ENCODE measurements around the gene KCMF1. TPM values are rescaled to one million over a fixed set of nuclear protein-coding genes. Genes with fewer than 3 reads are reported as not detected.
A peak's percentile ranks its signal among the peaks of the same experiment; 100 is the strongest.

KCMF1 gene
- total RNA-seq, 1 donor from 2014 or later = 29.7 TPM

DNA sequence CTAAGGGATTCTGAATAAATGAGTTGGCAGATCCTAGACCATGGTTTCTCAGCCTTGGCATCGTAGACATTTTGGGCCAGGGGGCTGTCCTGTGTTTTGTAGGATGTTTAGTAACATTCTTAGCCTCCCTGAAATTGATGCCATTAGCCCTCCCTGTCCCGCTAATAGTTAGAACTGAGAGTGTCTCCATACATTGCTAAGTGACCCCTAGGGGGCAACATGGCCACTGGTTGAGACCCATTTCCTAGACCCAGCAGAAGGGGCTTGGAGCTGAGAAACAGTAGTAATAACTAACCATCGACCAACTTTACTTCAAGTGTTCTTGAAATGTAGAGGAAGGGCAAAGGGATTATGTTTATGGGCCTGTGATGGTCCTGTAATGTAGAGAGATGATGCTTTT lies 40.8 kb downstream of the KCMF1 start:
- H3K27me3 ChIP-seq = no peaks in the 10 kb centered on the region
- no peak overlapping the region for H3K4me3 ChIP-seq
- H3K36me3 ChIP-seq = no peaks in the 10 kb centered on the region
- no peak overlapping the region for H3K27ac ChIP-seq
- peaks cover 56% of the 10 kb centered on the region for H3K4me1 ChIP-seq
- no peak for DNase-seq (ENCODE audit: extremely low spot score in 2 of 2)
- H3K9me3 ChIP-seq = no peaks in the 10 kb centered on the region
- TF ChIP-seq, protein P1, sequence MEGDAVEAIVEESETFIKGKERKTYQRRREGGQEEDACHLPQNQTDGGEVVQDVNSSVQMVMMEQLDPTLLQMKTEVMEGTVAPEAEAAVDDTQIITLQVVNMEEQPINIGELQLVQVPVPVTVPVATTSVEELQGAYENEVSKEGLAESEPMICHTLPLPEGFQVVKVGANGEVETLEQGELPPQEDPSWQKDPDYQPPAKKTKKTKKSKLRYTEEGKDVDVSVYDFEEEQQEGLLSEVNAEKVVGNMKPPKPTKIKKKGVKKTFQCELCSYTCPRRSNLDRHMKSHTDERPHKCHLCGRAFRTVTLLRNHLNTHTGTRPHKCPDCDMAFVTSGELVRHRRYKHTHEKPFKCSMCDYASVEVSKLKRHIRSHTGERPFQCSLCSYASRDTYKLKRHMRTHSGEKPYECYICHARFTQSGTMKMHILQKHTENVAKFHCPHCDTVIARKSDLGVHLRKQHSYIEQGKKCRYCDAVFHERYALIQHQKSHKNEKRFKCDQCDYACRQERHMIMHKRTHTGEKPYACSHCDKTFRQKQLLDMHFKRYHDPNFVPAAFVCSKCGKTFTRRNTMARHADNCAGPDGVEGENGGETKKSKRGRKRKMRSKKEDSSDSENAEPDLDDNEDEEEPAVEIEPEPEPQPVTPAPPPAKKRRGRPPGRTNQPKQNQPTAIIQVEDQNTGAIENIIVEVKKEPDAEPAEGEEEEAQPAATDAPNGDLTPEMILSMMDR (IDR thresholded peaks at IDR 0.05) = no peak
- intact Hi-C loops (cut with DNase I) = no loop called here

DNA sequence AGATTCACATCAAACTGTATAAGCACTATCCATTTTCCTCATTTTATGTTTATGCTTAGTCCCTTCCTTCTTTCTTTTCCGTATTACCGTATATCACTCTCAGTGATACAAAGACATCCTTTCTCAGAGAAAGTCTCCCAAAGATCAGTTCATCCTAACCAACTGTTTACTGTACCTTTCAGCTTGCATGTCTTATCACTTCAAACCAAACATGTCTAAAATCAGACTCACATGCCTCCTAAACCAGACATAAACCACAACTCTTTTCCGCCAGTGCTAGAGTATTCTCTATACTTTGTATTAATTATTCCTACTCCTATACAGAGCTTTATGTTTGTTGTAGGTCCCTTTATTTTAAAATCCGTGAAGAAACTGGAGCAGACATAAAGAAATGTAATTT lies 41.5 kb downstream of the KCMF1 start:
- Histone ChIP-seq H3K9me3 (no peaks in the 10 kb centered on the region), H3K4me3 (no peak overlapping the region), H3K36me3 (no peaks in the 10 kb centered on the region), H3K27me3 (no peaks in the 10 kb centered on the region), H3K27ac (no peak overlapping the region), H3K4me1 (peaks cover 60% of the 10 kb centered on the region)
- DNase-seq (ENCODE audit: extremely low spot score in 2 of 2) = no peak
- TF ChIP-seq POLR2AphosphoS5 (IDR thresholded peaks at IDR 0.05; ENCODE audit: insufficient read depth in 1 of 2, low read depth in 1 of 2) (no peak), POLR2A (IDR thresholded peaks at IDR 0.05) (no peak)
- TF ChIP-seq, protein P1 (IDR thresholded peaks at IDR 0.05) = no peak
- intact Hi-C loops (cut with DNase I) = no loop called here

DNA sequence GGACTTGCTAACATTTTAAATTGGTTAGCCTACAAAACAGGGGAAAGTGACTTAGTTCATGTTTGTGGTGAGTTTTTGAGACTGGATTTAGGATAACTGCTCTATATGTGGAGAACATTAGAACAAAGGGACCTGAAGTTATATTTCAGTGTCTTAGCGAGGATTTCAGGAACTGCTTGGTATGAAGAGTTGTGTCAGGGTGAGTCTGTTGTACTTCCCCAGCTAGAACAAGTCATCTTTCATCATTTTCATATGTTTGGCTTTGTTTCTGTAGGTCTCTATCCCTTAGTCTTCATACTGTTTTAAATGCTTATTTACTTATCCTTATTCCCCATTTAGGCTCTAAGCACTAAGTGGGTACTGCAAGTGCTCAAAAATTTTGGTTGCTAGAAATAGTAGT lies 41.9 kb downstream of the KCMF1 start:
- Histone ChIP-seq H3K9me3 (no peaks in the 10 kb centered on the region), H3K27me3 (no peaks in the 10 kb centered on the region), H3K4me3 (no peak overlapping the region), H3K36me3 (no peaks in the 10 kb centered on the region), H3K4me1 (peaks cover 64% of the 10 kb centered on the region), H3K27ac (no peak overlapping the region)
- DNase-seq (ENCODE audit: extremely low spot score in 2 of 2) = no peak
- intact Hi-C loops (cut with DNase I) = no loop called here
- TF ChIP-seq, protein P1 (IDR thresholded peaks at IDR 0.05) = no peak
- TF ChIP-seq POLR2A (IDR thresholded peaks at IDR 0.05) (no peak), POLR2AphosphoS5 (IDR thresholded peaks at IDR 0.05; ENCODE audit: insufficient read depth in 1 of 2, low read depth in 1 of 2) (no peak)

DNA sequence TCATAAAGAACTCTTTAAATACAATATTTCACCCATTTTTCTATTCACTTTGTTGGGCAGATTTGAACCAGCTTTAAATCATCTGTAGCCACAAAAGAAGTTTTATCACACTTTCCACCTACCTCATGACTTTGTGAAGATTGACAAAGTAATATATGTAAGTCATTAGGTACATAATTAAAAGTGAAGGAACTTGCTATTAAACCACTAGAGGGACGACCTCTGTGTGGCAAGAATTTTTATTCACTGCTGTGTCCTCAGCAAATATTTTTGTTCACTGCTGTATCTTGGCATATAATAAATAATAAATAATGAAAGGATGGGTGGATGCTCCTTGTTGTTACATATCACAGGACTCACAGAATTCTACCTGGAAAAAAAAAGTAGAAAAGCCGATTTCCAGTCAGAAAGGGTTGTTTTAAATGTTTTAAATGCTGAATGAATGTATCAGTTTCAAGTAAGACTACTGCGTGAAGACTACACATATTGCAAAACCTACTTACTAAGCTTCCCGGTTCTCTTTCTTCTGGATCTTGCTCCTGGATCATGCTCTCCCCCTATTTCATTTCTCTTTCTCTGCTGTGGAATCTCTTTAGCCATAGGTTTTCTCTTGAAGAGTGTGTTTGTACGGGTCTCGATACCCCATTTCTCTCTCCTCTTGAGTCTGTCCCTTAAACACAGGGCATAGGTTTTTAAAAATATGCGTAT lies 44.8 kb downstream of the KCMF1 start:
- intact Hi-C loops (cut with DNase I) = no loop called here
- TF ChIP-seq, protein P1 (IDR thresholded peaks at IDR 0.05) = no peak
- no peak for TF ChIP-seq POLR2A (IDR thresholded peaks at IDR 0.05)
- TF ChIP-seq POLR2AphosphoS5 (IDR thresholded peaks at IDR 0.05; ENCODE audit: insufficient read depth in 1 of 2, low read depth in 1 of 2) = no peak
- no peaks in the 10 kb centered on the region for H3K27me3 ChIP-seq
- H3K36me3 ChIP-seq = no peaks in the 10 kb centered on the region
- H3K4me3 ChIP-seq = no peak overlapping the region
- DNase-seq (ENCODE audit: extremely low spot score in 2 of 2) = no peak
- peaks cover 52% of the 10 kb centered on the region for H3K4me1 ChIP-seq
- no peaks in the 10 kb centered on the region for H3K9me3 ChIP-seq
- peak overlapping the region; percentile 29 for H3K27ac ChIP-seq

DNA sequence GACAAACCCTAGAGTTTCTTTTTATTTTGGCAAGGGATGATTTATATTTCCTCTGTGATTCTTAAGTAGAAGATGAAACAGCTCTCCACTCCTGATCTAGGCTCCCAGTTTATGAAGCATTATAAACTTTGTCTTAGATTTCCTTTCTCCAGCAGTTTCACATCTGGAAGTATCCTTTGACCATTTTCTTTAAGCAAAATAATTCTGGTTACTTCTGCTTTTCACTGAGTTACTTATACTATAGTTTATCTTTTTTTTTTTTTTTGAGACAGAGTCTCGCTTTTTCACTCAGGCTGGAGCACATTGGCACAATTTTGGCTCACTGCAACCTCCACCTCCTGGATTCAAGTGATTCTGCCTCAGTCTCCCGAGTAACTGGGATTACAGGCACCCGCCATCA lies 45.5 kb downstream of the KCMF1 start:
- Histone ChIP-seq H3K27ac (no peak overlapping the region), H3K36me3 (no peaks in the 10 kb centered on the region), H3K4me1 (peaks cover 46% of the 10 kb centered on the region), H3K9me3 (no peaks in the 10 kb centered on the region), H3K4me3 (no peak overlapping the region), H3K27me3 (no peaks in the 10 kb centered on the region)
- TF ChIP-seq POLR2A (IDR thresholded peaks at IDR 0.05) = no peak
- no peak for DNase-seq (ENCODE audit: extremely low spot score in 2 of 2)
- intact Hi-C loops (cut with DNase I) = no loop called here
